Measurements from ENCODE around the gene ZIC4. TPM values are rescaled to one million over a fixed set of nuclear protein-coding genes. Genes with fewer than 3 reads are reported as not detected.

ZIC4 gene
- 2.7 TPM for polyA plus RNA-seq (2012; ENCODE audit: insufficient read length, low read depth)

- TF ChIP-seq REST (IDR thresholded peaks at IDR 0.05; ENCODE audit: insufficient read depth in 1 of 2, low read depth in 2 of 2, low read length in 2 of 2) (no peak), SIN3A (IDR thresholded peaks at IDR 0.05; ENCODE audit: borderline replicate concordance, insufficient read depth, low read length) (no peak; the same call in 1 of the 2 replicates), TAF1 (IDR thresholded peaks at IDR 0.05; ENCODE audit: borderline replicate concordance, insufficient read depth, low read length) (peak; percentile 17; the same call in 1 of the 2 replicates), FOXP2 (optimal IDR thresholded peaks at IDR 0.05; ENCODE audit: borderline replicate concordance, extremely low read depth, extremely low read length, insufficient read depth) (no peak), POLR2AphosphoS5 (IDR thresholded peaks at IDR 0.05; ENCODE audit: low read depth, low read length) (no peak)
These were observed at the start of gene ZIC4 for GRCh38 chr3:147406028-147406931. Gene ZIC4, minus strand, starts transcription at chr3:147406543. Its CDS starts 3,746 bp downstream, at chr3:147402797.

- no peak for TF ChIP-seq SIN3A (IDR thresholded peaks at IDR 0.05; ENCODE audit: borderline replicate concordance, insufficient read depth, low read length)
- TF ChIP-seq REST (IDR thresholded peaks at IDR 0.05; ENCODE audit: insufficient read depth in 1 of 2, low read depth in 2 of 2, low read length in 2 of 2) = no peak
- TF ChIP-seq FOXP2 (optimal IDR thresholded peaks at IDR 0.05; ENCODE audit: borderline replicate concordance, extremely low read depth, extremely low read length, insufficient read depth) = no peak
- TF ChIP-seq TAF1 (IDR thresholded peaks at IDR 0.05; ENCODE audit: borderline replicate concordance, insufficient read depth, low read length) = no peak
- no peak for TF ChIP-seq POLR2AphosphoS5 (IDR thresholded peaks at IDR 0.05; ENCODE audit: low read depth, low read length)
These were observed 43.3 kb upstream of the ZIC4 start for GRCh38 chr3:147449669-147450068.

GRCh38 chr3:147447224-147447623 lies 40.9 kb upstream of the ZIC4 start:
- TF ChIP-seq REST (IDR thresholded peaks at IDR 0.05; ENCODE audit: insufficient read depth in 1 of 2, low read depth in 2 of 2, low read length in 2 of 2) = no peak
- no peak for TF ChIP-seq TAF1 (IDR thresholded peaks at IDR 0.05; ENCODE audit: borderline replicate concordance, insufficient read depth, low read length)

- TF ChIP-seq FOXP2 (optimal IDR thresholded peaks at IDR 0.05; ENCODE audit: borderline replicate concordance, extremely low read depth, extremely low read length, insufficient read depth) (no peak), POLR2AphosphoS5 (IDR thresholded peaks at IDR 0.05; ENCODE audit: low read depth, low read length) (no peak), REST (IDR thresholded peaks at IDR 0.05; ENCODE audit: insufficient read depth in 1 of 2, low read depth in 2 of 2, low read length in 2 of 2) (no peak), TAF1 (IDR thresholded peaks at IDR 0.05; ENCODE audit: borderline replicate concordance, insufficient read depth, low read length) (no peak), SIN3A (IDR thresholded peaks at IDR 0.05; ENCODE audit: borderline replicate concordance, insufficient read depth, low read length) (no peak)
These were observed 25.4 kb upstream of the ZIC4 start for GRCh38 chr3:147431751-147432150.
